HepG2 (cell line): ENCODE measurements around the gene TP53. TPM values are rescaled to one million over a fixed set of nuclear protein-coding genes. Genes with fewer than 3 reads are reported as not detected.

ENCODE experiments used
- ATF3 ChIP-seq: sonication (generic); formaldehyde crosslinking; IDR thresholded peaks from 2 replicates; pipeline ENCODE4 v1.4.0; 2020; ENCODE audit warnings: missing genetic modification reagents
- ATM ChIP-seq: fragments of 450-650 bp; IDR thresholded peaks from 2 replicates; pipeline ENCODE4 v1.7.1; 2017; ENCODE audit warnings: mild to moderate bottlenecking, borderline replicate concordance
- GABPA ChIP-seq, 2 experiments: IDR thresholded peaks; 2 replicates each; pipeline ENCODE4 v1.6.1; 2011 to 2016; ENCODE audit warnings: low read depth in 2 of 2, low read length in 1 of 2, missing biosample characterization in 1 of 2, missing genetic modification characterization in 1 of 2
- HOXD1 ChIP-seq: sonication (generic); formaldehyde crosslinking; IDR thresholded peaks from 2 replicates; pipeline ENCODE4 v1.5.0; 2020; ENCODE audit warnings: missing genetic modification reagents
- MNT ChIP-seq: fragments of 450-650 bp; IDR thresholded peaks from 2 replicates; pipeline ENCODE4 v1.6.1; 2016
- NCOR1 ChIP-seq: fragments of 200-600 bp; sonication (generic); IDR thresholded peaks from 2 replicates; pipeline ENCODE4 v1.7.0; 2017; ENCODE audit warnings: antibody characterized with exemption, low read length, borderline replicate concordance
- PATZ1 ChIP-seq: sonication (generic); formaldehyde crosslinking; IDR thresholded peaks from 2 replicates; pipeline ENCODE4 v1.4.0; 2020; ENCODE audit warnings: missing genetic modification reagents
- POGZ ChIP-seq: sonication (generic); formaldehyde crosslinking; IDR thresholded peaks from 2 replicates; pipeline ENCODE4 v1.4.0; 2020; ENCODE audit warnings: mild to moderate bottlenecking, missing genetic modification reagents
- SRF ChIP-seq: IDR thresholded peaks from 2 replicates; pipeline ENCODE4 v1.6.1; 2011; ENCODE audit warnings: mild to moderate bottlenecking, low read depth, low read length, moderate library complexity
- TBL1XR1 ChIP-seq: fragments of 150-350 bp; IDR thresholded peaks from 2 replicates; pipeline ENCODE4 v1.6.1; 2014; ENCODE audit warnings: borderline replicate concordance, low read length; ENCODE audit not compliant: partially characterized antibody
- TSC22D2 ChIP-seq: sonication (generic); formaldehyde crosslinking; IDR thresholded peaks from 2 replicates; pipeline ENCODE4 v1.5.1; 2020; ENCODE audit warnings: missing genetic modification reagents, mild to moderate bottlenecking, borderline replicate concordance
- ZBTB38 ChIP-seq: sonication (generic); formaldehyde crosslinking; IDR thresholded peaks from 2 replicates; pipeline ENCODE4 v1.5.1; 2020; ENCODE audit warnings: mild to moderate bottlenecking, missing genetic modification reagents
- ZBTB43 ChIP-seq: sonication (generic); formaldehyde crosslinking; conservative IDR thresholded peaks from 2 replicates; pipeline ENCODE4 v1.4.0; 2020; ENCODE audit warnings: missing genetic modification reagents
- ZFYVE20 ChIP-seq: sonication (generic); formaldehyde crosslinking; IDR thresholded peaks from 2 replicates; pipeline ENCODE4 v1.8.0; 2023; ENCODE audit warnings: low read depth, mild to moderate bottlenecking, moderate library complexity, missing genetic modification reagents, borderline replicate concordance
- ZMYM3 ChIP-seq: sonication (generic); formaldehyde crosslinking; IDR thresholded peaks from 2 replicates; pipeline ENCODE4 v1.5.1; 2020; ENCODE audit warnings: mild to moderate bottlenecking, missing genetic modification reagents
- ZNF12 ChIP-seq: sonication (generic); formaldehyde crosslinking; IDR thresholded peaks from 2 replicates; pipeline ENCODE4 v1.5.0; 2020; ENCODE audit warnings: missing genetic modification reagents
- ZNF431 ChIP-seq: sonication (generic); formaldehyde crosslinking; IDR thresholded peaks from 2 replicates; pipeline ENCODE4 v1.9.0; 2022; ENCODE audit warnings: missing genetic modification reagents, low read depth, mild to moderate bottlenecking, borderline replicate concordance
- ZNF800 ChIP-seq: sonication (generic); formaldehyde crosslinking; IDR thresholded peaks from 2 replicates; pipeline ENCODE4 v1.4.0; 2020; ENCODE audit warnings: missing genetic modification reagents
- ZSCAN31 ChIP-seq: sonication (generic); formaldehyde crosslinking; IDR thresholded peaks from 2 replicates; pipeline ENCODE4 v1.5.0; 2020; ENCODE audit warnings: low read depth, mild to moderate bottlenecking, missing genetic modification reagents
- polyA plus RNA-seq, 8 experiments: library from polyadenylated mRNA; depleted of rRNA in 3 of 8; stranded (reverse) in 7 of 8; unstranded in 1 of 8; fragments of >200 nt; fragmentation: Illumina TruSeq in 4 of 8; extraction: Trizol in 4 of 8; gene quantifications; 2 replicates each; pipeline versions ENCODE4 v1.2.1 to v1.2.3, GENCODE V29; 2011 to 2016; ENCODE audit warnings: low read depth in 4 of 8, missing spikeins in 1 of 8, mixed read lengths in 1 of 8; ENCODE audit not compliant: insufficient read depth in 1 of 8
- total RNA-seq, 5 experiments: library from RNA; depleted of rRNA; stranded (reverse); fragments of >200 nt; fragmentation: Illumina TruSeq; extraction: Trizol; gene quantifications; 2 replicates each; pipeline ENCODE4 v1.2.3, GENCODE V29; 2016; ENCODE audit warnings: low read depth in 1 of 5

TP53 gene
- total and polyA plus RNA-seq, 2 of the 13 experiments (the other 11 are each of a cell fraction or from before 2014, with no cell fraction given) = 17.1 to 29.9 TPM

- TF ChIP-seq ZBTB38 (CRISPR knock-in tag) = no peak
- peak; percentile 68 for TF ChIP-seq TBL1XR1
- TF ChIP-seq PATZ1 = peak; percentile 99
- no peak for TF ChIP-seq ZSCAN31 (CRISPR knock-in tag)
- TF ChIP-seq NCOR1 = peak; percentile 40; the same call in 1 of the 2 replicates
- 0 out of 2 replicates have a peak, but pooled peaks have one; percentile 34 for TF ChIP-seq ZMYM3 (CRISPR knock-in tag)
- 0 out of 2 replicates have a peak, but pooled peaks have one; percentile 20 for TF ChIP-seq ZNF431 (CRISPR knock-in tag)
- 0 out of 2 replicates have a peak, but pooled peaks have one; percentile 59 for TF ChIP-seq ZNF800 (CRISPR knock-in tag)
- TF ChIP-seq ATF3 = no peak; the same call in 1 of the 2 replicates
- no peak for TF ChIP-seq ZNF12
- TF ChIP-seq GABPA (IDR thresholded peaks at IDR 0.05; ENCODE audit: low read depth, low read length) = no peak
- 0 out of 2 replicates have a peak, but pooled peaks have one; percentile 31 for TF ChIP-seq GABPA (CRISPR knock-in tag; IDR thresholded peaks at IDR 0.05; ENCODE audit: low read depth)
- no peak for TF ChIP-seq ZFYVE20 (CRISPR knock-in tag)
- peak; percentile 68; the same call in 1 of the 2 replicates for TF ChIP-seq ZBTB43 (CRISPR knock-in tag)
- no peak for TF ChIP-seq ATM
- TF ChIP-seq SRF = no peak
- TF ChIP-seq TSC22D2 (CRISPR knock-in tag) = 0 out of 2 replicates have a peak, but pooled peaks have one; percentile 47
- no peak for TF ChIP-seq MNT
- TF ChIP-seq POGZ (CRISPR knock-in tag) = peak; percentile 62; the same call in 1 of the 2 replicates
- peak; percentile 66; the same call in 1 of the 2 replicates for TF ChIP-seq HOXD1 (CRISPR knock-in tag)
Measured at GRCh38 chr17:7627250-7628121, 59.8 kb downstream of the TP53 start, which contains the start of gene SAT2 (continued).
